NCI-H1092 treated with DMSO at 0.1 percent for 48 hours (cell line): ENCODE data around the gene TRPC4AP.
A peak's percentile ranks its signal among the peaks of the same experiment; 100 is the strongest.

Experiments used
- DNase-seq: peaks from one replicate; lab custom pipeline; 2025; lab: John Stamatoyannopoulos, UW

The TRPC4AP gene

GRCh38 chr20:34968042-34968775 lies 124.4 kb downstream of the TRPC4AP start:
- no peak for DNase-seq

- DNase-seq = no peak
Observed at GRCh38 chr20:34967421-34967820, 125.2 kb downstream of the TRPC4AP start.

- DNase-seq = no peak
Observed at GRCh38 chr20:34965051-34965450, 127.6 kb downstream of the TRPC4AP start.

GRCh38 chr20:34964486-34964885 lies 128.1 kb downstream of the TRPC4AP start:
- DNase-seq = no peak

- no peak for DNase-seq
Observed at GRCh38 chr20:34956751-34957472, 135.7 kb downstream of the TRPC4AP start.

- DNase-seq = no peak
Observed at GRCh38 chr20:34956041-34956458, 136.6 kb downstream of the TRPC4AP start.

- DNase-seq = peak; percentile 96
Observed at GRCh38 chr20:34955231-34956040, 137.2 kb downstream of the TRPC4AP start, which contains the start of the genes GSS and MYH7B. Gene GSS (minus strand): TSS chr20:34955806. CDS start chr20:34951852, 3,954 bp downstream. Gene MYH7B (plus strand): TSS chr20:34955868. CDS start chr20:34978006, 22,138 bp downstream.

GRCh38 chr20:34954904-34955230 lies 137.7 kb downstream of the TRPC4AP start:
- peak; percentile 70 for DNase-seq

- DNase-seq = no peak
Observed at GRCh38 chr20:34953960-34954359, 138.6 kb downstream of the TRPC4AP start.

GRCh38 chr20:34952671-34953070 lies 139.9 kb downstream of the TRPC4AP start:
- no peak for DNase-seq
